OCI-LY3 (cell line): ENCODE measurements around the gene CNTNAP2.

Experiments
- H2AFZ ChIP-seq: fragments of 200-600, 300-600 bp; shearing (Covaris generic); 2 replicates; pipeline ENCODE4 v1.6.0; 2014; ENCODE audit warnings: antibody characterized with exemption, low read depth, low read length
- H3K27ac ChIP-seq: fragments of 200-600, 300-600 bp; sonication (generic); 2 replicates; pipeline ENCODE4 v1.5.1; 2014; ENCODE audit warnings: mild to moderate bottlenecking, low read length, moderate library complexity, mixed read lengths
- H3K27me3 ChIP-seq: fragments of 200-600, 300-600 bp; sonication (generic); 2 replicates; pipeline ENCODE4 v1.6.1; 2014; ENCODE audit warnings: low read depth, low read length, mixed read lengths
- H3K36me3 ChIP-seq: fragments of 200-600, 300-600 bp; sonication (generic); replicated peaks from 2 replicates; pipeline ENCODE3; 2014; ENCODE audit warnings: low read depth, low read length, mixed read lengths
- H3K4me1 ChIP-seq: fragments of 300-600, 200-600 bp; sonication (generic); 2 replicates; pipeline ENCODE4 v1.6.1; 2014; ENCODE audit warnings: low read length, mixed read lengths
- H3K4me2 ChIP-seq: fragments of 200-600, 300-600 bp; sonication (generic); 2 replicates; pipeline ENCODE4 v1.6.1; 2014; ENCODE audit warnings: low read length, mixed read lengths
- H3K4me3 ChIP-seq: fragments of 300-600, 200-600 bp; sonication (generic); 2 replicates; pipeline ENCODE4 v1.5.1; 2014; ENCODE audit warnings: antibody characterized with exemption, mild to moderate bottlenecking, low read length, moderate library complexity
- H3K79me2 ChIP-seq: fragments of 300-600, 200-600 bp; shearing (Covaris generic); 2 replicates; pipeline ENCODE4 v1.6.1; 2014; ENCODE audit warnings: mild to moderate bottlenecking, low read length, mixed read lengths
- H3K9ac ChIP-seq: fragments of 300-600, 200-600 bp; shearing (Covaris generic); 2 replicates; pipeline ENCODE4 v1.6.0; 2014; ENCODE audit warnings: mild to moderate bottlenecking, low read length, moderate library complexity
- H3K9me3 ChIP-seq: fragments of 200-600, 300-600 bp; shearing (Covaris generic); 2 replicates; pipeline ENCODE4 v1.6.1; 2014; ENCODE audit warnings: low read length, mixed read lengths; ENCODE audit not compliant: insufficient read depth
- H4K20me1 ChIP-seq: fragments of 200-600, 300-600 bp; sonication (generic); 2 replicates; pipeline ENCODE4 v1.6.1; 2016; ENCODE audit warnings: low read length, mixed read lengths; ENCODE audit not compliant: insufficient read depth
- CTCF ChIP-seq: fragments of 200-600, 300-600 bp; sonication (generic); IDR thresholded peaks from 2 replicates; pipeline ENCODE4 v1.5.1; 2014; ENCODE audit warnings: antibody characterized with exemption, low read length, low read depth
- EZH2phosphoT487 ChIP-seq: fragments of 200-600 bp; shearing (Covaris generic); IDR thresholded peaks from 2 replicates; pipeline ENCODE4 v1.6.1; 2018; ENCODE audit warnings: antibody characterized with exemption, mixed run types, low read depth

Gene CNTNAP2

DNA sequence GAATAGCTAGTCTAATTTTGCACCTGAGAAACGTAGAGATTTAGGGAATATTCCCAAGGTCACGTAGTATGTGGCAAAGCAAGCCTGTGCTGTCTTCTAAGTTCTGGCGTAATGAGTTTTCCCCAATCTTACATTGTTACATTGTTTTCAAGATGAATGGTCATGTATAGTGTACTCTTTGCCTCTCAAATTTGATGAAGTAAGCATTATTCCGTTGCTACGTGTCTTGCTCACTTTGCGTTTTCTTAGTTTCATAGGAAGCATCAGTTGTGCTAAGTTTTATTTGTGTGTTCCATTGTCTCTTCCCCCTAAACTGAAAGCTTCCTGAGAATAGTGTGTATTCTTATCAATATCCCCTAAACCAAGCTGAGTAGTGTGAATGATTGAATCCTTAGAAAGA, 1836.3 kb downstream of the CNTNAP2 start:
- Histone ChIP-seq H3K4me1 (no peaks in the 10 kb centered on the region), H3K36me3 (no peaks in the 10 kb centered on the region), H3K4me2 (no peak overlapping the region), H3K9ac (no peak overlapping the region), H3K4me3 (no peak overlapping the region), H3K27ac (no peak overlapping the region), H2AFZ (no peak overlapping the region), H3K27me3 (no peaks in the 10 kb centered on the region), H4K20me1 (no peaks in the 10 kb centered on the region), H3K9me3 (no peaks in the 10 kb centered on the region), H3K79me2 (no peaks in the 10 kb centered on the region)
- no peak for TF ChIP-seq CTCF

GRCh38 chr7:147968046-147968610, 1851.5 kb downstream of the CNTNAP2 start:
- no peak overlapping the region for H2AFZ ChIP-seq
- H3K4me3 ChIP-seq: no peak overlapping the region
- no peak overlapping the region for H3K27ac ChIP-seq
- H3K79me2 ChIP-seq: no peaks in the 10 kb centered on the region
- H3K4me2 ChIP-seq: no peak overlapping the region
- H3K4me1 ChIP-seq: no peaks in the 10 kb centered on the region
- H3K9me3 ChIP-seq: no peaks in the 10 kb centered on the region
- no peaks in the 10 kb centered on the region for H4K20me1 ChIP-seq
- no peak for TF ChIP-seq CTCF
- TF ChIP-seq EZH2phosphoT487: no peak
- no peak overlapping the region for H3K9ac ChIP-seq
- H3K27me3 ChIP-seq: no peaks in the 10 kb centered on the region
- no peaks in the 10 kb centered on the region for H3K36me3 ChIP-seq

DNA sequence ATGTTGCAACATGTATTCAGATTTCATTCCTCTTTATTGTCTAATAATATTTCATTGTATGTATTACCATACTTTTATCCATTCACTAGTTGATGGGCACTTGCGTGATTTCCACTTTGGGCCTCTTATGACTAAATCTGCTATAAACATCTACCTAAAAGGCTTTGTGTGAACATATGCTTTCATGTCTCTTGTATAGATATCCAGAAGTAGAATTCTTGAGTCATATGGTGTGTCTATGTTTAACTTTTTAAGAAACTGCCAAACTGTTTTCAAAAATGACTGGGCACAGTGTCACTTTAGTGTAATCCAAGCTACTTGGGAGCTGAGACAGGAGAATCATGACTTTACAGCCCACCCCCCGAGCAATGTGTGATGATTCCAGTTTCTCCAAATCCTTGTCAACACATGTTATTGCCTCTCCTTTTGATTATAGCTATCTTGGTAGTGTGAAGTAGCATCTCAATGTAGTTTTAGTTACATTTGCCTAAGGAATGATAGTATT, 1855.1 kb downstream of the CNTNAP2 start:
- H3K4me1 ChIP-seq: no peaks in the 10 kb centered on the region
- no peaks in the 10 kb centered on the region for H3K79me2 ChIP-seq
- TF ChIP-seq EZH2phosphoT487 (no peak), CTCF (no peak)
- no peak overlapping the region for H3K9ac ChIP-seq
- no peak overlapping the region for H3K27ac ChIP-seq
- no peaks in the 10 kb centered on the region for H3K27me3 ChIP-seq
- no peak overlapping the region for H2AFZ ChIP-seq
- no peak overlapping the region for H3K4me3 ChIP-seq
- H3K36me3 ChIP-seq: no peaks in the 10 kb centered on the region
- H3K4me2 ChIP-seq: no peak overlapping the region
- no peaks in the 10 kb centered on the region for H4K20me1 ChIP-seq
- H3K9me3 ChIP-seq: no peaks in the 10 kb centered on the region

GRCh38 chr7:147978201-147978600, 1861.6 kb downstream of the CNTNAP2 start:
- Histone ChIP-seq H3K9me3 (no peaks in the 10 kb centered on the region), H3K36me3 (no peaks in the 10 kb centered on the region), H3K27ac (no peak overlapping the region), H3K27me3 (no peaks in the 10 kb centered on the region; the same call in 1 of the 2 replicates), H3K4me1 (peaks cover 5% of the 10 kb centered on the region), H4K20me1 (no peaks in the 10 kb centered on the region), H3K4me2 (no peak overlapping the region), H3K79me2 (no peaks in the 10 kb centered on the region), H3K4me3 (no peak overlapping the region), H2AFZ (no peak overlapping the region), H3K9ac (no peak overlapping the region)
- TF ChIP-seq EZH2phosphoT487 (no peak), CTCF (no peak)
